ENCODE data around the gene VPS37D.
"Not testable (repeated sequence)": the region's sequence is repeated elsewhere in the genome, so short reads cannot be mapped to it uniquely, and the experiment has no call there.

Gene VPS37D, protein sequence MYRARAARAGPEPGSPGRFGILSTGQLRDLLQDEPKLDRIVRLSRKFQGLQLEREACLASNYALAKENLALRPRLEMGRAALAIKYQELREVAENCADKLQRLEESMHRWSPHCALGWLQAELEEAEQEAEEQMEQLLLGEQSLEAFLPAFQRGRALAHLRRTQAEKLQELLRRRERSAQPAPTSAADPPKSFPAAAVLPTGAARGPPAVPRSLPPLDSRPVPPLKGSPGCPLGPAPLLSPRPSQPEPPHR

GRCh38 chr7:73667344-73668102, at the start of gene VPS37D:
VPS37D (plus strand) TSS chr7:73667831; CDS start chr7:73667959, 128 bp downstream.
- DNase-seq (ENCODE audit: low spot score) = peak; percentile 69

- DNase-seq (ENCODE audit: low spot score) = no peak
These were observed 49.1 kb upstream of the VPS37D start for GRCh38 chr7:73618538-73618937.

- not testable (repeated sequence) for DNase-seq (ENCODE audit: low spot score)
These were observed 48.2 kb upstream of the VPS37D start for GRCh38 chr7:73619394-73619793.

DNA sequence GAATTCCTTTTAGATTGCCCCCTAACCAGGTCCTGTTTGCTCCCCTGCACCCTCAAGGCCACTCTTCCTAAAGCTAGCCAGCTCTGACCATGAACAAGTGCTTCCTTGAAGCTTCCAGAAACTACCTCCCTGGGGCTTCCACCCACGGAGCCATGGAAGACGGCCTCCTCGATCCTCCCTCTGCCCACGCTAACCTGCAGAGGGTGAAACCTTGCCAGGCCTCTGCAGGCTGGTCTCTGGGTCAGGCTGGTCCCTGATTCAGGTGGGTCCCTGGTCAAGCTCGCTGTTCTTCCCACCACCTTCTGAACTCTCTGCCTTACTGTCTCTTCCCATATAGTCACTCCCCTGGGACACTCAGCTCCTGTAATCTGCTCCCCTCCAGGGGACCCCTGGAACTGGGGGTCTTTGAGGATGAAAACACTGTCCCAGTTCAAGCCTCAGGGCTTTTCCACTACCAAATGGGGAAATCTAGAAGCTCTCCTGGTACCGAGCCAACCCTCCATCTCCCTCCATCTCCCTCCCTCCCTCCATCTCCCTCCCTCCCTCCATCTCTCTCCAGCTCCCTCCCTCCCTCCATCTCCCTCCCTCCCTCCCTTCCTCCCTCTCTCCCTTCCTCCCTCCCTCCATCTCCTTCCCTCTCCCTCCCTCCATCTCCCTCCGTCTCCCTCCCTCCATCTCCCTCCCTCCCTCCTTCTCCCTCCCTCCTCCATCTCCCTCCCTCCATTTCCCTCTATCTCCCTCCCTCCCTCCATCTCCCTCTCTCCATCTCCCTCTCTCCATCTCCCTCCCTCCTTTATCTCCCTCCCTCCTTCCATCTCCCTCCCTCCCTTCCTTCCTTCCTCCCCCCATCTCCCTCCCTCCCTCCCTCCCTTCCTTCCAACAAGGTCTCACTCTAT, 46.2 kb upstream of the VPS37D start:
- no peak for DNase-seq (ENCODE audit: low spot score)

- DNase-seq (ENCODE audit: low spot score) = no peak
These were observed 45.1 kb upstream of the VPS37D start for GRCh38 chr7:73622527-73622908.

- no peak for DNase-seq (ENCODE audit: low spot score)
These were observed 44.5 kb upstream of the VPS37D start for GRCh38 chr7:73622909-73623797.

DNA sequence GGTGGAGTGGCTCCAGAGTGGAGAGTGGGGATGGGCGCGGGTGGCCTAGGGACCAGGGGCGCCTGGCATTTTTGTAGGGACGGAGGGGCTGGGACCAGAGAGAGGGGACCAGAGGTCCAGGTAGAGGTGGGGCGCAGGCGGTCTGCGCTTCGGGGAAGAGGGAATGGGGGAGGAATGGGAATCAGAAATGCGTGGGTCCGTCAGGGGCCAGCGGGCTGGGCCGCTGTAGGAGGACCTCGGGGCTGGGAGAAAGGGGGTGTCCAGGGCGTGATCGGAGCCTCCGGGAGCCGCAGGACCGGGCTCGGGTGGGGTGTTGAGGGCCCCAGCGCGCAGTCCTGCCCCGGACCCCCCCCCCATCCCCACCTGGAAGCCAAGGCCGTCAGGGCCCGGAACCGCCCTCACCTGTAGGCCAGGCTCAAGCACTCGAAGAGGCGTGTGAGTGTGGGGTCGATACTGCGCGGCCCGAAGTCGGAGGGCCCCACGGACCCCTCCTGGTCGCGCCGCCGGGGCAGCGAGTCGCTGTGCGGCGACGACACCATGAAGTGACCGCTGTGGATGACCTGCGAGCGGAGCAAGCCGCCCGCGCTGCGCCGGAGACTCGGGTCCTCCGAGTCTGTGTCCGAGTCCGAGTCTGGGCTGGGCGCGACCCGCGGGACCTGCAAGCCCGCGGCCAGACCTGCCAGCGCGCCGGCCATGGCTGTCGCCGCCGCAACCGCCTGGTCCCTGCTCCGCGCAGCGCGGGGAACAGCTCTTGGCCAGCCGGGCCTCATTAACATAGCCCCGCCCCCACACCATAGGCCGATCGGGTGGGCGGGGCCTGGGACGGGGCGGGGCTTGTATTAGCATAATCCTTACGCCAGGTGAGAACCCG, 43.6 kb upstream of the VPS37D start, which contains the start of gene MLXIPL:
Gene MLXIPL (minus strand): TSS at position 725 of the 871 bp plus-strand sequence. CDS start 30 bp downstream, at position 695.
- DNase-seq (ENCODE audit: low spot score) = peak; percentile 55

GRCh38 chr7:73624669-73625001, 43.0 kb upstream of the VPS37D start:
- no peak for DNase-seq (ENCODE audit: low spot score)

DNA sequence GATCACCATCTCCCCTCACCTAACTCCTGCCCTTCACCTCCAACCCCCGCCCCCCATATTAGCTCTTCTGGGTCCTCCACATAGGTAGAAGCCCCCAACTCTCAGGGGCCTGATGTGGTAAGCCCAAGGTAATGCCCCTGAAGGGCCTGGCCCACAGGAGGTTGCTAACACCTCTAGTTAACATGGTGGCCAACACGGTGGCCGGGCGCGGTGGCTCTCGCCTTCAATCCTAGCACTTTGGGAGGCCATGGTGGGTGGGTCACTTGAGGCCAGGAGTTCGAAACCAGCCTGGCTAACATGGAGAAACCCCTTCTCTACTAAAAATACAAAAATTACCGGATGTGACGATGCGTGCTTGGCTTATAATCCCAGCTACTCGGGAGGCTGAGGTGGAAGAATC, 42.4 kb upstream of the VPS37D start:
- no peak for DNase-seq (ENCODE audit: low spot score)

GRCh38 chr7:73626814-73627213, 40.8 kb upstream of the VPS37D start:
- no peak for DNase-seq (ENCODE audit: low spot score)

- DNase-seq (ENCODE audit: low spot score) = no peak
These were observed 39.1 kb upstream of the VPS37D start for GRCh38 chr7:73628504-73628903.

DNA sequence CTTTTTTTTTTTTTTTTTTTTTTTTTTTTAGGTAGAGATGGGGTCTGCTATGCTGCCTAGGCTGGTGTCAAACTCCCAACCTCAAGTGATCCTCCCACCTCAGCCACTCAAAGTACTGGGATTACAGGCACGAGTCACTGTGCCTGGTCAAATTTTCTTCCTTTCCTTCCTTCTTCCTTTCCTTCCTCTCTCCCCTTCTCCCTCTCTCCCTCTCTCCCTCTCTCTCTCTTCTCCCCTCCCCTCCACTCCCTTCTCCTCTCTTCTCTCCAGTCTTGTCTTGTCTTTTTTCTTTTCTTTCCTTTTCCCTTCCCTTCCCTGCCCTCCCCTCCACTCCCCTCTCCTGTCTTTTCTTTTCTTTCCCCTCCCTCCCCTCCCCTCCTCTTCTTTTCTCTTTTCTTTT, 36.1 kb upstream of the VPS37D start:
- no peak for DNase-seq (ENCODE audit: low spot score)

GRCh38 chr7:73633323-73633722, 34.3 kb upstream of the VPS37D start:
- DNase-seq (ENCODE audit: low spot score) = no peak

DNA sequence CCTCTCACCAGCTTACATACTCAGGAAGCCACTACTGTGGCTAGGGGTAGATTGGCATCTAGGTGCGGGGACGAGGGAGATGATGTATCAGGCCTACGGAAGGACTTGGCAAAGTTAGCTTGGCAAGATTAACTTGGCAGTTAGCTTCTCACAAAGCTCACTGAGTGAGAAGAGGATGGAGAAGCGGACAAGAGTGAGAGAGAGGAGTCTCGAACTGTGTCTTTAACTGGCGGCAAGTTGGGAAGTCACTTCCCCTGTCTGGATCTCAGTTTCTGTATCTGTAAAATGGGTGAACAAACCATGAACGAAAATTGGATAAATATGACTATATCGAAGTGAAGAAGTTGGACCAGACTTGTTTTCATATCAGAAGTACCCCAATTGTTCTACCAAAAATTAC, 33.8 kb upstream of the VPS37D start:
- no peak for DNase-seq (ENCODE audit: low spot score)

DNA sequence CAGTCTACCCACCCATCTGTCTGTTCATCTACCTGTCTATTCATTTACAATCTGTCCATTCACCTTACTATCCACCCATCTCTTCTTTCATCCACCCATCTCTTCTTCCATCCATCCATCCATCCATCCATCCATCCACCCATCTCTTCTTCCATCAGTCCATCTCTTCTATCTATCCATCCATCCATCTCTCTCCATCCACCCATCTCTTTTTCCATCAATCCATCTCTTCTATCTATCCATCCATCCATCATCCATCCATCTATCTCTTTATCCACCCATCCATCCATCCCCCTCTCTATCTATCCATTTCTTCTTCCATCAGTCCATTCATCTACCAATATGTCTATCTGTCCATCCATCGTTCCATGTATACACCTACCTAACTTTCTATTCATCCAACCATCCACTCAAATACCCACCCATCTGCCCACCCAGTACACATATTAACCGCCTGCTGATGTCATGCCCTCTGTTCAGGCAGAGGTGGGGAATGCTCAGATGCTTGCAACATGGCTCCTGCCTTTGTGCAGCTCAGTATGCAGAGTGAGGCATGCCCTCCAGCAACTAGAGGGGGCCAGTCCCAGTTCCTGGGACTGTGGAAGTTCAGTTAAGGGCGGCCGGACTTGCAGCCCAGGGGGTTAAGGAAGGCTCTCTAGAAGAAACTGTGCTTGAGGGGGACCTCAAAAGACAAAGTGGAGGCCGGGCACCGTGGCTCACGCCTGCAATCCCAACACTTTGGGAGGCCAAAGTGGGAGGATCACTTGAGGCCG, 32.0 kb upstream of the VPS37D start:
- DNase-seq (ENCODE audit: low spot score) = no peak

GRCh38 chr7:73638911-73639310, 28.7 kb upstream of the VPS37D start:
- DNase-seq (ENCODE audit: low spot score) = no peak

GRCh38 chr7:73642834-73643233, 24.8 kb upstream of the VPS37D start:
- DNase-seq (ENCODE audit: low spot score) = no peak

DNA sequence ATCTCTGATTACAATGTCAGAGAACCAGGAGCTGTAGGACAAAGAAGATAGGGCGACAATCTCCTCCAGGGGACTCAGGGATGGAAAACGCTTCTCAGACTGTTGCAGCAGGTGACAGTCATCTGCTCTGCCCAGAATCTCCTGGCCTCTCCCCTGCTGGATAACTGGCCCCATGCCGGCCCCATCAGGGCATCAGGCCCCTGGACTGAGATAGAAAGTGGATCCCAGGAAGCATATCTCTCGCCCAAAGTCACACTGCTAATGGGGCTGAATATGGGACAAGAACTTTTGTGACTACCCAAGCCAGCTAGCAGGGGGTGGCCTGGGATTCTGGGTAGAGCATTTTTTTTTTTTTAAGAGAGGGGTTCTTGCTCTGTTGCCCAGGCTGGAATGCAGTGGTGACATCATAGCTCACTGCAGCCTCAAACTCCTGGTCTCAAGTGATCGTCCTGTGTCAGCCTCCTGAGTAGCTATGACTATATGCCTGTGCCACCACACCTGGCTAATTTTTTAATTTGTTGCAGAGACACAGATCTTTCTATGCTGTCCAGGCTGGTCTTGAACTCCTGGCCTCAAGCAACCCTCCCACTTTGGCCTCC, 22.8 kb upstream of the VPS37D start:
- DNase-seq (ENCODE audit: low spot score) = no peak

DNA sequence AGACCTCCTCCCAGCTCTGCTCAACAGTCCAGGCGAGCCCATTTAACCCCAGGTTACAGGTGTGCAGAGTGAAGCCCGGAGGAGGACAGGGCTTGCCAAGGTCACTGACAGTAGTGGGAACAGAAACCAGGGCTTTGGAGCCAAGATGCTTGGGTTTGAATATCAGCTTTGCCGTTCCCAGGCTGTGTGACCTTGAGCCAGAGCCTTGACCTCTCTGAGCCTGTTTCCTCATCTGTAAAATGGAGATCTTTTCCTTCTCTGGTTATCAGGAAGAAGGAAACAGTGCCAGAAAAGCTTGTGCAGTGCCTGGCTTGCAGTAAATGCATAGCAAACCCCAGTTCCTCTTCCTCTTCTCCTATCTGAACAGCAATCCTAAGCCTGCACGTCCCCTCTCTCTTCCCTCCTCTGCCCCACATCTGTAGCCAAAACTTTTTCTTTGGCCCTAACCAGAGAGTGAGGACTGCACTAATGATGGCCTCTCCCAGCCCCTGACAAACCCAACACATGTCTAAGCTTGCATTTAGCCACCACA, 21.9 kb upstream of the VPS37D start:
- no peak for DNase-seq (ENCODE audit: low spot score)
